ENCODE results near the gene RUNX3. TPM values are rescaled to one million over a fixed set of nuclear protein-coding genes. Genes with fewer than 3 reads are reported as not detected.
A peak's percentile ranks its signal among the peaks of the same experiment; 100 is the strongest.
"Not testable (repeated sequence)": the region's sequence is repeated elsewhere in the genome, so short reads cannot be mapped to it uniquely, and the experiment has no call there.

RUNX3 gene
- polyA plus RNA-seq, 6 donors from 2014 or later, result 14.7 to 28.7 (median 18.2) TPM

DNA sequence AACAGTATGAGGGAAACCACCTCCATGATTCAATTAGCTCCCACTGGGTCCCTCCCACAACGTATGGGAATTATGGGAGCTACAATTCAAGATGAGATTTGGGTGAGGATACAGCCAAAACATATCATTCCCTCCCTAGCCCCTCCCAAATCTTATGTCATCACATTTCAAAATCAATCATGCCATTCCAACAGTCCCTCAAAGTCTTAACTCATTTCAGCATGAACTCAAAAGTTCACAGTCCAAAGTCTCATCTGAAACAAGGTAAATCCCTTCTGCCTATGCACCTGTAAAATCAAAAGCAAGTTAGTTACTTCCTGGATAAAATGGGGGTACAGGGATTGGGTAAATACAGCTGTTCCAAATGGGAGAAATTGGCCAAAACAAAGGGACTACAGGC is 38.7 kb downstream of the RUNX3 start:
- H3K4me3 Mint-ChIP-seq; H3K27ac Mint-ChIP-seq; ATAC-seq (ENCODE audit: low read depth in 2 of 2); H3K27me3 Mint-ChIP-seq; H3K4me1 Mint-ChIP-seq; DNase-seq: not testable (repeated sequence)
- peaks cover 4 to 26% (median 20%) of the 10 kb centered on the region in 7 donors for H3K9me3 Mint-ChIP-seq
- peaks cover 10 to 13% of the 10 kb centered on the region in 2 donors for H3K36me3 Mint-ChIP-seq

GRCh38 chr1:24890887-24891286 is 39.2 kb downstream of the RUNX3 start:
- Mint-ChIP-seq H3K4me3 (no peak overlapping the region), H3K9me3 (peaks cover 4 to 26% (median 20%) of the 10 kb centered on the region in 7 donors), H3K27me3 (peaks cover 0 to 14% (median 0%) of the 10 kb centered on the region in 3 donors), H3K4me1 (no peaks in the 10 kb centered on the region), H3K27ac (no peak overlapping the region), H3K36me3 (peaks cover 10 to 13% of the 10 kb centered on the region in 2 donors)
- DNase-seq (no peak), ATAC-seq (ENCODE audit: low read depth in 2 of 2) (no peak)

GRCh38 chr1:24888971-24889676 is 41.0 kb downstream of the RUNX3 start:
- ATAC-seq (ENCODE audit: low read depth in 2 of 2) (no peak), DNase-seq (no peak)
- Mint-ChIP-seq H3K27ac (peak overlapping the region in 1 of 6 donors; percentile 69), H3K4me3 (no peak overlapping the region), H3K36me3 (peaks cover 10 to 24% of the 10 kb centered on the region in 2 donors), H3K27me3 (peaks cover 4 to 32% (median 8%) of the 10 kb centered on the region in 3 donors), H3K4me1 (no peaks in the 10 kb centered on the region), H3K9me3 (peaks cover 10 to 36% (median 24%) of the 10 kb centered on the region in 7 donors)

GRCh38 chr1:24888061-24888970 is 41.8 kb downstream of the RUNX3 start:
- Mint-ChIP-seq H3K27ac (peak overlapping the region in 1 of 6 donors; percentile 69), H3K27me3 (peaks cover 5 to 32% (median 8%) of the 10 kb centered on the region in 3 donors), H3K4me1 (no peaks in the 10 kb centered on the region), H3K9me3 (peaks cover 11 to 43% (median 28%) of the 10 kb centered on the region in 7 donors), H3K4me3 (no peak overlapping the region), H3K36me3 (peaks cover 14 to 31% of the 10 kb centered on the region in 2 donors)
- DNase-seq (no peak), ATAC-seq (ENCODE audit: low read depth in 2 of 2) (no peak)

GRCh38 chr1:24886241-24886640 is 43.8 kb downstream of the RUNX3 start:
- no peak for DNase-seq
- Mint-ChIP-seq H3K4me3 (no peak overlapping the region), H3K27ac (peak overlapping the region in 1 of 6 donors; percentile 26), H3K36me3 (peaks cover 8 to 20% of the 10 kb centered on the region in 2 donors), H3K9me3 (peaks cover 8 to 28% (median 16%) of the 10 kb centered on the region in 7 donors), H3K4me1 (no peaks in the 10 kb centered on the region), H3K27me3 (peaks cover 5 to 32% (median 8%) of the 10 kb centered on the region in 3 donors)
- no peak for ATAC-seq (ENCODE audit: low read depth in 2 of 2)

DNA sequence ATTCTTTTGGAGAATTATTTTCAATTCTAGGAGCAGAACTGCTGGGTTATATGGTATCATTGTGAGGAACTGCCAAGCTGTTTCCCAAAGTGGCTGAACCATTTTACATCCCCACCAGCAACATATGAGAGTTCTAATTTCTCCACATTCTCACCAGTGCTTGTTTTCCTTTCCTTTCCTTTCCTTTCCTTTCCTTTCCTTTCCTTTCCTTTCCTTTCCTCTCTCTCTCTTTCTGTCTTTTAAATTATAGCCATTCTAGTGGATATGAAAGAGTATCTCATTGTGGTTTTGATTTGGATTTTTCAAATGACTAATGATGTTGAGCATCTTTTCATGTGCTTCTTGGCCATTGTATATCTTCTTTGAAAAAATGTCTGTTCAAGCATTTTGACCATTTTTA is 45.3 kb downstream of the RUNX3 start:
- Mint-ChIP-seq H3K27me3 (peaks cover 8 to 38% (median 11%) of the 10 kb centered on the region in 3 donors), H3K4me1 (no peaks in the 10 kb centered on the region), H3K9me3 (peaks cover 8 to 28% (median 16%) of the 10 kb centered on the region in 7 donors), H3K36me3 (peaks cover 8 to 20% of the 10 kb centered on the region in 2 donors), H3K27ac (no peak overlapping the region), H3K4me3 (no peak overlapping the region)
- DNase-seq (no peak), ATAC-seq (ENCODE audit: low read depth in 2 of 2) (no peak)

GRCh38 chr1:24881034-24881433 is 49.0 kb downstream of the RUNX3 start:
- H3K27ac Mint-ChIP-seq, result no peak overlapping the region
- DNase-seq (no peak), ATAC-seq (ENCODE audit: low read depth in 2 of 2) (no peak)
- H3K36me3 Mint-ChIP-seq, result peaks cover 8 to 20% of the 10 kb centered on the region in 2 donors
- peaks cover 7 to 23% (median 16%) of the 10 kb centered on the region in 7 donors for H3K9me3 Mint-ChIP-seq
- no peak overlapping the region for H3K4me3 Mint-ChIP-seq
- H3K4me1 Mint-ChIP-seq, result no peaks in the 10 kb centered on the region
- H3K27me3 Mint-ChIP-seq, result peaks cover 13 to 31% (median 21%) of the 10 kb centered on the region in 3 donors

- H3K27ac Mint-ChIP-seq, result no peak overlapping the region
- H3K27me3 Mint-ChIP-seq, result peaks cover 5 to 16% (median 11%) of the 10 kb centered on the region in 3 donors
- ATAC-seq (ENCODE audit: low read depth in 2 of 2) (no peak), DNase-seq (no peak)
- H3K9me3 Mint-ChIP-seq, result peaks cover under 1 to 13% (median 9%) of the 10 kb centered on the region in 7 donors
- H3K4me1 Mint-ChIP-seq, result no peaks in the 10 kb centered on the region
- peaks cover 8% of the 10 kb centered on the region in 2 donors for H3K36me3 Mint-ChIP-seq
- H3K4me3 Mint-ChIP-seq, result no peak overlapping the region
Measured at GRCh38 chr1:24878775-24879742, 51.0 kb downstream of the RUNX3 start.

- Mint-ChIP-seq H3K27ac (no peak overlapping the region), H3K4me3 (no peak overlapping the region), H3K4me1 (peaks cover 0 to under 1% (median 0%) of the 10 kb centered on the region in 3 donors), H3K9me3 (peaks cover 0 to 4% (median 1%) of the 10 kb centered on the region in 7 donors), H3K36me3 (peaks cover 0 to under 1% of the 10 kb centered on the region in 2 donors), H3K27me3 (peaks cover 7 to 17% (median 11%) of the 10 kb centered on the region in 3 donors)
- no peak for DNase-seq
- ATAC-seq (ENCODE audit: low read depth in 2 of 2), result no peak
Measured at GRCh38 chr1:24878045-24878444, 52.0 kb downstream of the RUNX3 start.

DNA sequence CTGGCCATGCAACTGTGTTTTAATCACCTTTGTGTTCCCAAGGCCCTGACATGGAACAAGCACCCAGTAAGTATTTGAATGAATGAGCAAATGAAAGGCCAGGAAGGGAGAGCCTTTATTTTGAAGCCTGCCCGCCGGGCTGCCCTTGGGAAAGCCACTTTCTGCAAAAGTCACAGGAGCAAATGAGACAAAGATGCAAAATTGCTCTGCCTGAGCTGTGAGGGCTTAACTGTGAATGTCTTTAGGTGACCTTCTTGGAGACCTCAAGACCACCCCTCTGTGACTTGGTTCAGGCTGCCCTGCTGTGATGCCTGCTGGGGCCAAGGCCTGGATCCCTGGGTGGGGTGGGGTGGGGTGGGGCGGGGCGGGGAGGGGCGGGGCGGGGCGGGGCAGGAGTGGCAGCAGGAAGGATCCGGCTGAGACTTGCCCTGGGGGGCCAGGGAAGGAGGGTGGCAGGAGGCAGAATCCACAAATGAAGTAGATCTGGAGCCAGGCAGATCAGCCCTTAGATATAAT is 54.0 kb downstream of the RUNX3 start:
- Mint-ChIP-seq H3K27ac (no peak overlapping the region), H3K27me3 (peaks cover 18 to 25% (median 23%) of the 10 kb centered on the region in 3 donors), H3K4me1 (peaks cover 12 to 19% (median 17%) of the 10 kb centered on the region in 3 donors), H3K36me3 (no peaks in the 10 kb centered on the region), H3K9me3 (peaks cover 0 to 4% (median 0%) of the 10 kb centered on the region in 7 donors), H3K4me3 (no peak overlapping the region)
- no peak for ATAC-seq (ENCODE audit: low read depth in 2 of 2)
- DNase-seq, result no peak

DNA sequence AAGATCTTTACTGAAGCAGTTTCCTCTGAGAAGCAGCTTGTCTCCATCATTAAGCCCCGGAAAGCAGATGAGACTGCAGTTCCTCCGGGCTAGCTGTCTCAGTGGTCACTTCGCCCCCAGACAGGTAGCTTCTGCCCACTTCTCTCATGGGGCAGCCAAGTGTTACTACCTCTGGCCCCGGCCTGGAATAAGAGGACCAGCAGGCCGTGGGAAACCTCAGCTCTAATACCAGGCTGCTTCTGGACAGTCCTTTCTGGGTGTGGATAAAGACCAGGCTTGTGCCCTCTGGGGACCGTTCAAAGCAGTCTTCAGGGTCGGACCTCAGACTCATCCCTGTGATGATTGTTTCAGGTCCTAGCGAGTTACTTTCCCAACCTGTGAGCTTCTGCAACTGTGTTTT is 54.8 kb downstream of the RUNX3 start:
- Mint-ChIP-seq H3K9me3 (peaks cover 0 to 3% (median 0%) of the 10 kb centered on the region in 7 donors), H3K4me3 (no peak overlapping the region), H3K27ac (no peak overlapping the region), H3K27me3 (peaks cover 23 to 25% (median 24%) of the 10 kb centered on the region in 3 donors), H3K4me1 (peaks cover 20 to 27% (median 23%) of the 10 kb centered on the region in 3 donors), H3K36me3 (no peaks in the 10 kb centered on the region)
- DNase-seq (no peak), ATAC-seq (ENCODE audit: low read depth in 2 of 2) (no peak)

- no peaks in the 10 kb centered on the region for H3K36me3 Mint-ChIP-seq
- peaks cover 19 to 23% (median 19%) of the 10 kb centered on the region in 3 donors for H3K27me3 Mint-ChIP-seq
- ATAC-seq (ENCODE audit: low read depth in 2 of 2) (no peak), DNase-seq (no peak)
- peak overlapping the region in 1 of 8 donors; percentile 52 for H3K4me3 Mint-ChIP-seq
- no peak overlapping the region for H3K27ac Mint-ChIP-seq
- peaks cover 23 to 31% (median 24%) of the 10 kb centered on the region in 3 donors for H3K4me1 Mint-ChIP-seq
- H3K9me3 Mint-ChIP-seq, result no peaks in the 10 kb centered on the region
Measured at GRCh38 chr1:24874611-24875234, 55.4 kb downstream of the RUNX3 start.
